ENCODE measurements around the gene NIPA2.

- TF ChIP-seq CTCF (conservative IDR thresholded peaks at IDR 0.05 in 1 of 2, IDR thresholded peaks at IDR 0.05 in 1 of 2; ENCODE audit: low read depth in 1 of 2, low read length in 2 of 2) (no peak), EZH2 (IDR thresholded peaks at IDR 0.05; ENCODE audit: low read length, missing control alignments) (no peak)
These were observed 41.9 kb downstream of the NIPA2 start for GRCh38 chr15:22880068-22880980.
